Stimulated activated CD4-positive, alpha-beta T cell treated with anti-CD3 and anti-CD28 coated beads, Interleukin-4, amount 100 ng/mL, for 4 hours (primary cell): ENCODE results near the gene RRH.
"Not testable (repeated sequence)": the region's sequence is repeated elsewhere in the genome, so short reads cannot be mapped to it uniquely, and the experiment has no call there.

ENCODE experiments used
- DNase-seq, 2 experiments: peaks; one replicate each; pipeline ENCODE4 v3.0.0-alpha.2; 2020

Gene RRH

GRCh38 chr4:109847896-109848442 lies 20.2 kb downstream of the RRH start, which contains the start of gene LRIT3:
Gene LRIT3, plus strand, starts transcription at chr4:109848107. Its CDS starts 95 bp downstream, at chr4:109848202.
- DNase-seq, result no peak

- no peak for DNase-seq
Measured at GRCh38 chr4:109848501-109848900, 20.7 kb downstream of the RRH start.

- no peak for DNase-seq
Measured at GRCh38 chr4:109850601-109851000, 22.8 kb downstream of the RRH start.

- DNase-seq, result not testable (repeated sequence)
Measured at GRCh38 chr4:109859426-109860300, 31.9 kb downstream of the RRH start.

- DNase-seq, result no peak
Measured at GRCh38 chr4:109861271-109861670, 33.5 kb downstream of the RRH start.

- no peak for DNase-seq
Measured at GRCh38 chr4:109861916-109862511, 34.2 kb downstream of the RRH start.

- DNase-seq, result no peak
Measured at GRCh38 chr4:109864134-109864533, 36.4 kb downstream of the RRH start.

- no peak for DNase-seq
Measured at GRCh38 chr4:109870061-109870460, 42.3 kb downstream of the RRH start.

- no peak for DNase-seq
Measured at GRCh38 chr4:109872065-109872464, 44.3 kb downstream of the RRH start.

- DNase-seq, result no peak
Measured at GRCh38 chr4:109872950-109873656, 45.3 kb downstream of the RRH start.

GRCh38 chr4:109873791-109874514 lies 46.2 kb downstream of the RRH start:
- DNase-seq, result no peak

GRCh38 chr4:109875106-109875505 lies 47.3 kb downstream of the RRH start:
- DNase-seq, result no peak

- not testable (repeated sequence) for DNase-seq
Measured at GRCh38 chr4:109875553-109875952, 47.8 kb downstream of the RRH start.

GRCh38 chr4:109876634-109877265 lies 49.0 kb downstream of the RRH start:
- DNase-seq, result no peak

- no peak for DNase-seq
Measured at GRCh38 chr4:109877400-109877799, 49.6 kb downstream of the RRH start.

GRCh38 chr4:109878355-109878754 lies 50.6 kb downstream of the RRH start:
- no peak for DNase-seq

- no peak for DNase-seq
Measured at GRCh38 chr4:109879081-109879480, 51.3 kb downstream of the RRH start.

GRCh38 chr4:109879636-109880314 lies 52.0 kb downstream of the RRH start:
- DNase-seq, result no peak

- DNase-seq, result no peak
Measured at GRCh38 chr4:109886303-109886702, 58.5 kb downstream of the RRH start.

GRCh38 chr4:109887071-109887470 lies 59.3 kb downstream of the RRH start:
- no peak for DNase-seq

- DNase-seq, result no peak
Measured at GRCh38 chr4:109890076-109890475, 62.3 kb downstream of the RRH start.
